Keratinocyte (primary cell): ENCODE measurements around the gene HTR1E. TPM values are rescaled to one million over a fixed set of nuclear protein-coding genes. Genes with fewer than 3 reads are reported as not detected.

ENCODE experiments used
- DNase-seq: peaks from one replicate; pipeline ENCODE4 v3.0.0-alpha.2; 2011; ENCODE audit warnings: low read depth, missing footprints, low spot score
- FAIRE-seq: peaks from 2 replicates; lab custom pipeline; 2011; peaks lifted over from hg19 to GRCh38; lab: Jason Lieb, UNC
- H2AFZ ChIP-seq: 2 replicates; pipeline ENCODE4 v1.6.0; 2012; ENCODE audit warnings: low read length, control low read depth, inconsistent platforms; ENCODE audit not compliant: control insufficient read depth
- H3K27ac ChIP-seq: 2 replicates; pipeline ENCODE4 v1.5.1; 2011; ENCODE audit warnings: low read length; ENCODE audit not compliant: control insufficient read depth, insufficient read depth
- H3K27me3 ChIP-seq: 3 replicates; pipeline ENCODE4 v1.6.0; 2011; ENCODE audit warnings: low read length; ENCODE audit not compliant: control insufficient read depth, insufficient read depth; ENCODE audit errors: extremely low read depth
- H3K36me3 ChIP-seq, 2 experiments: 2 replicates in 1 of 2; 3 replicates in 1 of 2; pipeline ENCODE4 v1.5.1; 2011; ENCODE audit warnings: low read length in 2 of 2, mild to moderate bottlenecking in 1 of 2; ENCODE audit not compliant: control insufficient read depth in 2 of 2, insufficient read depth in 2 of 2; ENCODE audit errors: extremely low read depth in 1 of 2
- H3K4me1 ChIP-seq: 3 replicates; pipeline ENCODE4 v1.5.1; 2011; ENCODE audit warnings: low read length; ENCODE audit not compliant: control insufficient read depth, insufficient read depth; ENCODE audit errors: extremely low read depth
- H3K4me2 ChIP-seq: 3 replicates; pipeline ENCODE4 v1.6.0; 2011; ENCODE audit warnings: low read depth, low read length; ENCODE audit not compliant: control insufficient read depth, insufficient read depth; ENCODE audit errors: extremely low read depth
- H3K4me3 ChIP-seq, 3 experiments: fragments of 200-600 bp in 1 of 3; sonication (generic) in 1 of 3; 2 replicates in 2 of 3; 3 replicates in 1 of 3; pipeline ENCODE4 v1.5.1; 2011 to 2016; ENCODE audit warnings: low read length in 3 of 3, mild to moderate bottlenecking in 3 of 3, control low read depth in 2 of 3, inconsistent platforms in 1 of 3, low read depth in 1 of 3, mixed read lengths in 1 of 3, mixed run types in 1 of 3, moderate library complexity in 1 of 3; ENCODE audit not compliant: control insufficient read depth in 2 of 3, insufficient read depth in 2 of 3; ENCODE audit errors: extremely low read depth in 1 of 3
- H3K79me2 ChIP-seq: 2 replicates; pipeline ENCODE4 v1.6.0; 2012; ENCODE audit warnings: low read length; ENCODE audit not compliant: control insufficient read depth, insufficient read depth
- H3K9ac ChIP-seq: 3 replicates; pipeline ENCODE4 v1.6.0; 2011; ENCODE audit warnings: low read length; ENCODE audit not compliant: control insufficient read depth, insufficient read depth; ENCODE audit errors: extremely low read depth
- H3K9me1 ChIP-seq: 3 replicates; pipeline ENCODE4 v1.6.0; 2011; ENCODE audit warnings: low read length; ENCODE audit not compliant: control insufficient read depth, insufficient read depth; ENCODE audit errors: extremely low read depth
- H3K9me3 ChIP-seq: 2 replicates; pipeline ENCODE4 v1.5.1; 2012; ENCODE audit warnings: low read depth, low read length; ENCODE audit not compliant: control insufficient read depth
- H4K20me1 ChIP-seq: 3 replicates; pipeline ENCODE4 v1.6.0; 2011; ENCODE audit warnings: low read length; ENCODE audit not compliant: control insufficient read depth, insufficient read depth; ENCODE audit errors: extremely low read depth
- CTCF ChIP-seq, 3 experiments: IDR thresholded peaks in 1 of 3; conservative IDR thresholded peaks in 1 of 3; optimal IDR thresholded peaks in 1 of 3; 2 replicates in 2 of 3; 3 replicates in 1 of 3; pipeline versions ENCODE3 to v1.5.1; 2011; ENCODE audit warnings: low read length in 3 of 3, mild to moderate bottlenecking in 3 of 3, moderate library complexity in 2 of 3, control low read depth in 1 of 3, inconsistent platforms in 1 of 3; ENCODE audit not compliant: insufficient read depth in 2 of 3; ENCODE audit errors: extremely low read depth in 1 of 3
- EZH2 ChIP-seq: IDR thresholded peaks from one replicate; pipeline ENCODE4 v1.6.1; 2012; ENCODE audit warnings: inconsistent platforms, mild to moderate bottlenecking, low read length, moderate library complexity
- dilution Hi-C: fragments of 300-500 bp; cut with MboI; formaldehyde crosslinking; loops from one replicate; pipeline ENCODE4 v1.7.0; 2020; ENCODE audit warnings: low sequenced_read_pairs; ENCODE audit not compliant: extremely low pct_ligation_motif_present
- polyA plus RNA-seq, 5 experiments: library from polyadenylated mRNA; depleted of rRNA in 3 of 5; stranded (reverse) in 3 of 5; stranded (forward) in 1 of 5; unstranded in 1 of 5; fragments of >200 nt; gene quantifications; 1 replicate in 1 of 5; 2 replicates in 3 of 5; 3 replicates in 1 of 5; pipeline versions ENCODE4 v1.2.1 to v1.2.3, GENCODE V29; 2011 to 2012; ENCODE audit warnings: missing spikeins in 2 of 5, low read depth in 1 of 5, low replicate concordance in 1 of 5

Gene HTR1E
- polyA plus RNA-seq, 1 donor (not counting 4 experiments of a cell fraction or from before 2014, with no cell fraction given), result not detected

- H3K4me2 ChIP-seq, result no peak overlapping the region
- no peaks in the 10 kb centered on the region for H3K36me3 ChIP-seq
- TF ChIP-seq EZH2 (no peak), CTCF (optimal IDR thresholded peaks at IDR 0.05 in 1 of 3, IDR thresholded peaks at IDR 0.05 in 1 of 3, conservative IDR thresholded peaks at IDR 0.05 in 1 of 3; ENCODE audit: extremely low read depth in 1 of 3, insufficient read depth in 2 of 3, low read length in 3 of 3) (no peak)
- H3K9ac ChIP-seq, result no peak overlapping the region
- no peak for DNase-seq
- H2AFZ ChIP-seq, result no peak overlapping the region
- H3K4me1 ChIP-seq, result no peaks in the 10 kb centered on the region
- no peaks in the 10 kb centered on the region for H3K27me3 ChIP-seq
- H4K20me1 ChIP-seq, result no peaks in the 10 kb centered on the region
- H3K4me3 ChIP-seq, result no peak overlapping the region
- H3K9me3 ChIP-seq, result no peaks in the 10 kb centered on the region
- FAIRE-seq, result no peak
- no peaks in the 10 kb centered on the region for H3K79me2 ChIP-seq
- no peak overlapping the region for H3K27ac ChIP-seq
- dilution Hi-C loops, result no loop called here
- no peaks in the 10 kb centered on the region for H3K9me1 ChIP-seq
Measured at GRCh38 chr6:87027021-87027420, 89.7 kb downstream of the HTR1E start.

- no peaks in the 10 kb centered on the region for H3K27me3 ChIP-seq
- no peaks in the 10 kb centered on the region for H3K9me1 ChIP-seq
- H3K4me2 ChIP-seq, result no peak overlapping the region
- no peaks in the 10 kb centered on the region for H4K20me1 ChIP-seq
- H3K36me3 ChIP-seq, result no peaks in the 10 kb centered on the region
- no peak overlapping the region for H3K4me3 ChIP-seq
- TF ChIP-seq CTCF (optimal IDR thresholded peaks at IDR 0.05 in 1 of 3, IDR thresholded peaks at IDR 0.05 in 1 of 3, conservative IDR thresholded peaks at IDR 0.05 in 1 of 3; ENCODE audit: extremely low read depth in 1 of 3, insufficient read depth in 2 of 3, low read length in 3 of 3) (peak in 2 of 3 experiments; percentile 29 to 47), EZH2 (no peak)
- no peaks in the 10 kb centered on the region for H3K9me3 ChIP-seq
- H3K9ac ChIP-seq, result no peak overlapping the region
- H3K27ac ChIP-seq, result no peak overlapping the region
- dilution Hi-C loops, result no loop called here
- no peak overlapping the region for H2AFZ ChIP-seq
- H3K4me1 ChIP-seq, result no peaks in the 10 kb centered on the region
- FAIRE-seq (no peak), DNase-seq (peak; percentile 4)
- no peaks in the 10 kb centered on the region for H3K79me2 ChIP-seq
Measured at GRCh38 chr6:87029711-87030314, 92.5 kb downstream of the HTR1E start.
